ENCODE measurements around the gene NKX2-4. TPM values are rescaled to one million over a fixed set of nuclear protein-coding genes. Genes with fewer than 3 reads are reported as not detected.

NKX2-4 gene
- total RNA-seq, 1 experiment from 2014 or later: not detected

- Histone ChIP-seq H3K4me1 (ENCODE audit: control insufficient read depth in 1 of 2, insufficient read depth in 2 of 2, low read length in 2 of 2) (no peaks in the 10 kb centered on the region), H3K27me3 (ENCODE audit: insufficient read depth, low read length) (peaks cover 9% of the 10 kb centered on the region), H3K79me2 (ENCODE audit: insufficient read depth, low read length) (no peaks in the 10 kb centered on the region), H3K36me3 (ENCODE audit: control insufficient read depth in 1 of 2, insufficient read depth in 2 of 2, low read length in 2 of 2) (peaks cover 0 to 8% of the 10 kb centered on the region in 2 experiments; a peak in 2 of 4 replicates), H3K4me2 (ENCODE audit: low read length) (no peak overlapping the region), H3K27ac (ENCODE audit: low read depth, low read length) (no peak overlapping the region), H4K20me1 (ENCODE audit: insufficient read depth) (no peaks in the 10 kb centered on the region), H3K9ac (ENCODE audit: low read length) (no peak overlapping the region), H2AFZ (ENCODE audit: low read depth, low read length, poor library complexity, severe bottlenecking) (no peak overlapping the region), H3K4me3 (replicated peaks in 1 of 2; ENCODE audit: low read depth in 1 of 2, low read length in 2 of 2) (no peak overlapping the region), H3K9me3 (ENCODE audit: control insufficient read depth in 1 of 2, insufficient read depth in 1 of 2, low read depth in 1 of 2, low read length in 2 of 2) (no peaks in the 10 kb centered on the region), H3K9me2 (ENCODE audit: insufficient read depth) (no peaks in the 10 kb centered on the region)
- intact Hi-C loops (cut with micrococcal nuclease): no loop called here
- ChIA-PET CTCF (no interaction called here), POLR2A (no interaction called here), RAD21 (ENCODE audit: low non-redundant PET in 1 of 2, low total read pairs in 2 of 2, uncharacterized antibody in 2 of 2, unreplicated experiment in 2 of 2) (no interaction called here)
- no TSS peak for BruUV-seq (replicated peaks)
- TF ChIP-seq ZFX (IDR thresholded peaks at IDR 0.05) (no peak), CTCF (IDR thresholded peaks at IDR 0.05 in 2 of 3, conservative IDR thresholded peaks at IDR 0.05 in 1 of 3; ENCODE audit: borderline replicate concordance in 1 of 3, insufficient read depth in 1 of 3, low read depth in 2 of 3, low read length in 2 of 3) (no peak), SP1 (IDR thresholded peaks at IDR 0.05; ENCODE audit: low read depth) (no peak), POLR2AphosphoS5 (IDR thresholded peaks at IDR 0.05; ENCODE audit: low read depth, low read length) (no peak)
- ATAC-seq: no peak
- DNase-seq (ENCODE audit: low read depth, low spot score): no peak
These were observed 3.4 kb downstream of the NKX2-4 start for GRCh38 chr20:21393816-21394519.

GRCh38 chr20:21393166-21393565 is 4.2 kb downstream of the NKX2-4 start:
- H3K36me3 ChIP-seq (ENCODE audit: control insufficient read depth in 1 of 2, insufficient read depth in 2 of 2, low read length in 2 of 2): peaks cover 0 to 9% of the 10 kb centered on the region in 2 experiments; a peak in 2 of 4 replicates
- intact Hi-C loops (cut with micrococcal nuclease): no loop called here
- no peaks in the 10 kb centered on the region for H4K20me1 ChIP-seq (ENCODE audit: insufficient read depth)
- H3K9ac ChIP-seq (ENCODE audit: low read length): no peak overlapping the region
- H2AFZ ChIP-seq (ENCODE audit: low read depth, low read length, poor library complexity, severe bottlenecking): no peak overlapping the region
- no peaks in the 10 kb centered on the region for H3K4me1 ChIP-seq (ENCODE audit: control insufficient read depth in 1 of 2, insufficient read depth in 2 of 2, low read length in 2 of 2)
- ChIA-PET CTCF (no interaction called here), POLR2A (no interaction called here), RAD21 (ENCODE audit: low non-redundant PET in 1 of 2, low total read pairs in 2 of 2, uncharacterized antibody in 2 of 2, unreplicated experiment in 2 of 2) (no interaction called here)
- H3K4me2 ChIP-seq (ENCODE audit: low read length): no peak overlapping the region
- no peak overlapping the region for H3K4me3 ChIP-seq (replicated peaks in 1 of 2; ENCODE audit: low read depth in 1 of 2, low read length in 2 of 2)
- ATAC-seq (no peak), DNase-seq (ENCODE audit: low read depth, low spot score) (no peak)
- no peaks in the 10 kb centered on the region for H3K9me3 ChIP-seq (ENCODE audit: control insufficient read depth in 1 of 2, insufficient read depth in 1 of 2, low read depth in 1 of 2, low read length in 2 of 2)
- 0 out of 2 replicates have a peak, but pooled peaks cover under 1% of the 10 kb centered on the region for H3K27me3 ChIP-seq (ENCODE audit: insufficient read depth, low read length)
- no peak overlapping the region for H3K27ac ChIP-seq (ENCODE audit: low read depth, low read length)
- H3K9me2 ChIP-seq (ENCODE audit: insufficient read depth): no peaks in the 10 kb centered on the region
- H3K79me2 ChIP-seq (ENCODE audit: insufficient read depth, low read length): no peaks in the 10 kb centered on the region
- no TSS peak for BruUV-seq (replicated peaks)
- TF ChIP-seq CEBPB (IDR thresholded peaks at IDR 0.05; ENCODE audit: low read depth) (no peak), RAD21 (IDR thresholded peaks at IDR 0.05; ENCODE audit: low read depth) (no peak), POLR2A (IDR thresholded peaks at IDR 0.05; ENCODE audit: borderline replicate concordance, extremely low read depth, insufficient read depth, insufficient read length) (no peak), JUND (IDR thresholded peaks at IDR 0.05) (no peak), TCF7L2 (IDR thresholded peaks at IDR 0.05; ENCODE audit: borderline replicate concordance, extremely low read depth, insufficient read depth, insufficient read length) (no peak), POLR2AphosphoS5 (IDR thresholded peaks at IDR 0.05; ENCODE audit: low read depth, low read length) (no peak), CTCF (IDR thresholded peaks at IDR 0.05 in 2 of 3, conservative IDR thresholded peaks at IDR 0.05 in 1 of 3; ENCODE audit: borderline replicate concordance in 1 of 3, insufficient read depth in 1 of 3, low read depth in 2 of 3, low read length in 2 of 3) (no peak), CBX3 (IDR thresholded peaks at IDR 0.05; ENCODE audit: low read depth) (no peak), SP1 (IDR thresholded peaks at IDR 0.05; ENCODE audit: low read depth) (no peak), SRF (IDR thresholded peaks at IDR 0.05; ENCODE audit: low read depth) (no peak)
- TF ChIP-seq, protein P1, sequence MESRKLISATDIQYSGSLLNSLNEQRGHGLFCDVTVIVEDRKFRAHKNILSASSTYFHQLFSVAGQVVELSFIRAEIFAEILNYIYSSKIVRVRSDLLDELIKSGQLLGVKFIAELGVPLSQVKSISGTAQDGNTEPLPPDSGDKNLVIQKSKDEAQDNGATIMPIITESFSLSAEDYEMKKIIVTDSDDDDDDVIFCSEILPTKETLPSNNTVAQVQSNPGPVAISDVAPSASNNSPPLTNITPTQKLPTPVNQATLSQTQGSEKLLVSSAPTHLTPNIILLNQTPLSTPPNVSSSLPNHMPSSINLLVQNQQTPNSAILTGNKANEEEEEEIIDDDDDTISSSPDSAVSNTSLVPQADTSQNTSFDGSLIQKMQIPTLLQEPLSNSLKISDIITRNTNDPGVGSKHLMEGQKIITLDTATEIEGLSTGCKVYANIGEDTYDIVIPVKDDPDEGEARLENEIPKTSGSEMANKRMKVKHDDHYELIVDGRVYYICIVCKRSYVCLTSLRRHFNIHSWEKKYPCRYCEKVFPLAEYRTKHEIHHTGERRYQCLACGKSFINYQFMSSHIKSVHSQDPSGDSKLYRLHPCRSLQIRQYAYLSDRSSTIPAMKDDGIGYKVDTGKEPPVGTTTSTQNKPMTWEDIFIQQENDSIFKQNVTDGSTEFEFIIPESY (IDR thresholded peaks at IDR 0.05; ENCODE audit: extremely low read depth, insufficient replicate concordance, low read length): no peak
- TF ChIP-seq, protein P2, sequence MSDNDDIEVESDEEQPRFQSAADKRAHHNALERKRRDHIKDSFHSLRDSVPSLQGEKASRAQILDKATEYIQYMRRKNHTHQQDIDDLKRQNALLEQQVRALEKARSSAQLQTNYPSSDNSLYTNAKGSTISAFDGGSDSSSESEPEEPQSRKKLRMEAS (IDR thresholded peaks at IDR 0.05): no peak
